ENCODE measurements around the gene SERINC5.

The SERINC5 gene

GRCh38 chr5:80208381-80208780 is 47.5 kb downstream of the SERINC5 start:
- no peak for ATAC-seq
- no peak for TF ChIP-seq ESRRG (CRISPR knock-in tag; IDR thresholded peaks at IDR 0.05)
- TF ChIP-seq BACH2 (CRISPR knock-in tag; IDR thresholded peaks at IDR 0.05; ENCODE audit: borderline replicate concordance) = no peak
- TF ChIP-seq ZNF565 (CRISPR knock-in tag; conservative IDR thresholded peaks at IDR 0.05; ENCODE audit: low read depth) = no peak
- no peak for TF ChIP-seq CREB5 (CRISPR knock-in tag; IDR thresholded peaks at IDR 0.05; ENCODE audit: low read depth)
- no peak for TF ChIP-seq TOX (CRISPR knock-in tag; IDR thresholded peaks at IDR 0.05; ENCODE audit: borderline replicate concordance)
- TF ChIP-seq ZFP3 (CRISPR knock-in tag; IDR thresholded peaks at IDR 0.05) = no peak
- TF ChIP-seq RARB (CRISPR knock-in tag; IDR thresholded peaks at IDR 0.05) = no peak
- TF ChIP-seq PPARA (CRISPR knock-in tag; IDR thresholded peaks at IDR 0.05; ENCODE audit: borderline replicate concordance) = no peak
- no peak for TF ChIP-seq POU6F1 (CRISPR knock-in tag; IDR thresholded peaks at IDR 0.05; ENCODE audit: borderline replicate concordance, low read depth)
- TF ChIP-seq ARNTL (CRISPR knock-in tag; IDR thresholded peaks at IDR 0.05; ENCODE audit: borderline replicate concordance, low read depth) = no peak
- no peak for TF ChIP-seq TSHZ2 (CRISPR knock-in tag; IDR thresholded peaks at IDR 0.05)
- no peak for TF ChIP-seq TCF4 (CRISPR knock-in tag; IDR thresholded peaks at IDR 0.05; ENCODE audit: borderline replicate concordance)
- no peak for TF ChIP-seq PATZ1 (CRISPR knock-in tag; IDR thresholded peaks at IDR 0.05; ENCODE audit: borderline replicate concordance)
- TF ChIP-seq ZNF8 (CRISPR knock-in tag; IDR thresholded peaks at IDR 0.05) = no peak

GRCh38 chr5:80207832-80208231 is 48.0 kb downstream of the SERINC5 start:
- ATAC-seq = no peak
- no peak for TF ChIP-seq CREB5 (CRISPR knock-in tag; IDR thresholded peaks at IDR 0.05; ENCODE audit: low read depth)
- no peak for TF ChIP-seq ZFP3 (CRISPR knock-in tag; IDR thresholded peaks at IDR 0.05)
- TF ChIP-seq ZNF70 (CRISPR knock-in tag; IDR thresholded peaks at IDR 0.05) = no peak
- TF ChIP-seq TCF4 (CRISPR knock-in tag; IDR thresholded peaks at IDR 0.05; ENCODE audit: borderline replicate concordance) = no peak
- no peak for TF ChIP-seq ZC3H10 (CRISPR knock-in tag; IDR thresholded peaks at IDR 0.05)

- ATAC-seq = no peak
- TF ChIP-seq CSRNP3 (CRISPR knock-in tag; IDR thresholded peaks at IDR 0.05) (no peak), CSDC2 (CRISPR knock-in tag; IDR thresholded peaks at IDR 0.05) (no peak), ZNF70 (CRISPR knock-in tag; IDR thresholded peaks at IDR 0.05) (no peak), ZFP3 (CRISPR knock-in tag; IDR thresholded peaks at IDR 0.05) (no peak)
Observed at GRCh38 chr5:80206282-80206681, 49.6 kb downstream of the SERINC5 start.

All from SK-N-SH treated with all-trans-retinoic acid at 6 μM for 48 hours (cell line).